ENCODE measurements around the gene OR6Y1.

OR6Y1 gene, protein sequence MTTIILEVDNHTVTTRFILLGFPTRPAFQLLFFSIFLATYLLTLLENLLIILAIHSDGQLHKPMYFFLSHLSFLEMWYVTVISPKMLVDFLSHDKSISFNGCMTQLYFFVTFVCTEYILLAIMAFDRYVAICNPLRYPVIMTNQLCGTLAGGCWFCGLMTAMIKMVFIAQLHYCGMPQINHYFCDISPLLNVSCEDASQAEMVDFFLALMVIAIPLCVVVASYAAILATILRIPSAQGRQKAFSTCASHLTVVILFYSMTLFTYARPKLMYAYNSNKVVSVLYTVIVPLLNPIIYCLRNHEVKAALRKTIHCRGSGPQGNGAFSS

DNA sequence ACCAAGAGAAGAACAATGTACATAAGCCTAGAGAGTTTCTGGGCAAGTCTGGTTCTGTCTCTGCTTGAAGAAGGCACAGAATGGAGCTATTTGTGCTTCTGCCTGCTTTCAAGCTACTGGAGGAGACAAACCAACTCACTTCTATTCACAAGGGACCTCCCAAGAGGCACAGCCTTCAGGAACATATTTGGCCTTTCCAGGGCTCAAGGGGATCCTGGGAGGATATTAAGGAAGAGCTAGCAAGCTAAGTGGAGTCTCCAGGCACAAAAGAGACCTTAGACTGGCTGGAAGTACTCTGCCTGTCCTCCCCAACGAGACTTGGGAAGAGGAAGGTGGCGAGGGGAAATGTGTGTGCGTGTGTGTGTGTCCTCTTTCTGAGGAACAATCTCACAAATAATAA is at the start of gene OR6Y1:
OR6Y1 (minus strand) TSS at position 54 of the 400 bp plus-strand sequence. CDS start 6,300 bp downstream, outside the sequence.
- DNase-seq, result no peak

DNA sequence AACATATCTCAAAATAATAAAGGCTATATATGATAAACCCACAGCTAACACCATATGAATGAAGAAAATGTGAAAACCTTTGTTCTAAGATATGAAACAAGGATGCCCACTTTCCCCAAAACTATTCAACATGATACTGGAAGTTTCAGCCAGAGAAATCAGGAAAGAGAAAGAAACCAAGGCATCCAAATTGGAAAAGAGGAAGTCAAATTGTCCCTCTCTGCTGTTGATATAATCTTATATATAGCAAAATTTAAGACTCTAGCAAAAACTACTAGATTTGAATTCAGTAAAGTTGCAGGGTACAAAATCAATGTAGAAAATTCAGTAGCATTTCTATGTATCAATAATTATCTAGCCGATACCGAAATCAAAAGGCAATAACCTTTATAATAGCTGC is 46.5 kb upstream of the OR6Y1 start:
- no peak for DNase-seq

DNA sequence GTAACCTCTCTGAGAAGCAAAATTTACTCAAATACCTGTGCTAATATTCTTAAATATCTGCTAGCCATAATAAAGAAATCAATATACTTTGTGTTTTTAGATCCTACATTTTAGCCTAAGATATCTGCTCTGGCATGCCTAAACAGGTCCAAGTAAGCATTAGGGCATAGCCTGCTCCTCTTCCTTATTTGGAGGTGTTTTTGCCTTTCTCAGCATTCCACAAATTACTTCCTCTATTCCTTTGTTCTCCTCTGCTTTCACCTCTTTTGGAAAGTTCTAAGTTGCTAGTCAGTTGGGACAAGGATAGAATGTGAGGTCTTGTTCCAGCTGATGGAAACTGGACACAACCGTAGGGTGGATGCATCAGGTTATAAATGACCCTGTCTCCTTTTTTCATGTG is 32.7 kb upstream of the OR6Y1 start:
- no peak for DNase-seq

DNA sequence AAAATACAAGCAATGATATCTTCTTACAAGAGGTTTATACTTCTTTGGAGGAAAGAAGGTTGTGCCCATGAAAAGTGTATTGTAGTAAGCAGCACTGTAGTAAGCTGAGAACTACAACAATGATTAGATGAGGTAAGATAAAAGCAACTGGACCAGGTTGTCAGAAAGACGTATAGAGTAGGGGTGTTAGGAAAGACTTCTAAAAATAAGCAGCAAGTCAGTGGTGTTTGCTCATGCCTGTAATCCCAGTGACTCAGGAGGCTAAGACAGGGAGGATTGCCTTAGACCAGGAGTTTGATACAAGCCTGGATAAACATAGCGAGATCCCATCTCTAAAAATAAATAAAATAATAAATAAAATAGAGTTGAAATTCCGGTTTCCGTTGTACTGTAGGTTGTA is 29.8 kb upstream of the OR6Y1 start:
- no peak for DNase-seq

DNA sequence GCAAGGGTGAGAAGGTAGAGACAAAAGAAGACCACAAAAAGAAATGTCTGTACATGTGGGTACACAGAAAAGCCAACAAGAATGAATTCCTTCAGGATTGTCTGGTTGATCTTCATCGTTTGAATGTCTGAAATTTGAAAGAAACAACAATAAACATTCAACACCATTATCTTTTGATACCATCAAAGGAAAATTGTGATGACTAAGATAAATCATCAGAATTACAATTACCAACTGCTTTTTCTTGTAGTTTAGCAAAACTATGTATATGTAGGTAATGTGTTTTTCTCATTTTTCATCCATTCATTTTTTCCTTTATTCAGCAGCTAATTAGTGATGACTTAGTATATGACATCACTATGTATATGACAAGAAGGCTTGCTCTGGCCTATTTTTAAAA is 25.5 kb upstream of the OR6Y1 start, which contains the start of gene OR10X1:
OR10X1 (minus strand) TSS at position 167 of the 400 bp plus-strand sequence; CDS start at position 167, 0 bp downstream.
- no peak for DNase-seq

DNA sequence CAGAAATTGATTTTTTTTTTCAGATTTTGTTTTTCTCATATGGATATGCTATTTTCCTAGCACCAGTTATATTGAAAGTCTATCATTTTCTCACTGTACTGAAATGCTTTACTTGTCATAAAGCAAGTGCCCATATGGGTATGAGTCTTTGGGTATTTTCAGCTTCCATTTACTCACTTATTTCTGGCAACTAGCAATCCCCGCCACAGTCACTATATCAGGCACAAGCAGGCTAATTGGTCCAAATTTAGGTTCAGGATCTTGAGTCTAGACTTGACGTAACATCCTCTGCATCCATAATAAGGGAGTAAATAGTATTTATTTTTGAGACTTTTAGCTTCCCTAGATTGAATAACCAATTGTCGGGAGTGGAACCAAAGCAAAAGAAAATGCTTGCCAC is 23.4 kb upstream of the OR6Y1 start:
- DNase-seq, result no peak

DNA sequence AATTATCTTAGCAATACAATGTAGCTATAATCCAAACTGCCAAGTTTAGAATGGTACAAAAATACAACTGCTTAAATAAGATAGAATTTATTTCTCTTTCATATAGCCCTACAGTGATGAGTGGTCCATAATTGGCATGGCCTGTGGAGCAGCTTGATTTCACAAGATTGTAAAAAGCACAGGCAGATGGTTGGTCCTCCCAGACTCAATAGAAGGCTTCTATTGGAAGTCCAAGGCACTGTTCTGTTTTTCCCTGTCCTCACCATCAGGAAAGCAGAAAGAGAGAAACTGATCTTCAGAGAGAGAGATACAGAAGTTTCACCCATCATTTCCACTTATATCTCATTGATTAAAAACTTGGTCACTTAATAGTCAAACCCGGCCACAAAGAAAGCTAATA is 18.0 kb upstream of the OR6Y1 start:
- no peak for DNase-seq

DNA sequence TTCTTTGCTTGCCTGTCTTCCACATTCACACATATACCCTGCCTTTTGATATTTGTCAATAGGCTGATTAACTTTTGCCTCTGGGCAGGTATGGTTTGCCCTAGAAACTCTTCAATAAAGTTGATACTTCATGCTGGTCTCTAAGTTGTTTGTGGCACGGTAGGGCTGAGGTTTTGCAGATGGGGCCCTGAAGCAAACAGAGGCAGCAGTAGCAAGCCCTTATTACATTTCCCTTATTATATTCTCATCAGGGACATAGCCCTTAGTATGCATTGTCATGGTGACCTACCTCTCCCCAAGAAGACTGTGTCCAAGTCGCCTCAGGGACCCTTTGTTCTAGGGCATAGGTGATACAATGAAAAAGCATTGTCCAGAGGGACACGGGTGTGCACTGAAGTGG is 16.3 kb upstream of the OR6Y1 start, which contains the start of gene OR6P1:
OR6P1 (minus strand) TSS at position 101 of the 400 bp plus-strand sequence. CDS start 6,976 bp downstream, outside the sequence.
- no peak for DNase-seq

DNA sequence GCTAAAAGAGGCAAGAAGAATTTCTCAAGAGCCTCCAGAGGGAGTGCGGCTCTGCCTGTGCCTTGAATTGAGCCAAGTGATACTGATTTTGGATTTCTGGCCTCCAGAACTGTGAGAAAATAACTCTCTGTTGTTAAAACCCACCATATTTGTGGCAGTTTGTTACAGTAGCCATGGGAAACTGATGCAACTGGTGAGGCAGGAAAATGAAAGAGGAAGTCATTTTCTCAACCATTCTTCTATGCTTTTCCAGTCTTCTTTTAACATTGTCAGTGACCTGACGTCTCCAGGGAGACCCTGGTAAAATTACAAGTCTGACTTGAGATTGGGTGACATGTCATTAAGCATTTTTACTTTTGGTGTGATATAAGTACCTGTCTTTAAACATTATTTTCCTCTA is 10.4 kb upstream of the OR6Y1 start:
- no peak for DNase-seq

DNA sequence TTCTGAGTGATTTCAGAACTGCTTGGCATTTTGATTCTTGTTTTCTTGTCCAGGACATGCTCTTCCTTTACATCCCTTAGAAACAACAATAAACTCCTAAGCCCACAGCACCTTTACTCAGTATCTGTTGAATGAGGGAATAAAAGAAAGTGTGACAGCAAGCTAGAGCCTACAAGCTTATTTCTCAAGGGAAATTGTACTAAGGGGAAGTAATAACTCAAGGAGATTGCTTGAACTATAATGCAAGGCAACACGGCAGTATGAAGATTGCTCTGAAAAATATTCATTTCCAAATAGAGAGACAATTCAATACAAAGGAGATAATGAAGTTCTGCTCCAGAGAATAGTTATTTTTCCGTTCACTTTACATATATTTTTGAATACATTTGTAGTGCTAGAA is 9.6 kb upstream of the OR6Y1 start:
- no peak for DNase-seq

DNA sequence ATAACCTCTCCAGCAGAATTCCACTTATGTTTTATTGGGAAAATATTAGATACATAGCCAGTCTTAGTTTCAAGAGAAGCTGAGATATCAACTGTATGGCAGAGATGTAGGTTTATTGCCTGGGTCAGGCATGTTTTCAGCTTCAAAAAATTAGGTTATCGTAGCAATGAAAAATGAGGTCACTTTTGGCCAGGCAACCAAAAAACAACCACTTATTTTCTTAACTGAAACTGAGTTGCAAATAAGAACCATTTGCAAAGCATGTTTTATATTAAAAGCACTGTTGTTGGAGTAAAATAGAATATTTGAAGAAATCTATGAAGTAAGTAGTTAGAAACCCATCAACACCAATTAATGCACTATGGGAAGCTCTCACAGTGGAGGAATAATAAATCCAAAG is 5.5 kb upstream of the OR6Y1 start:
- DNase-seq, result no peak

DNA sequence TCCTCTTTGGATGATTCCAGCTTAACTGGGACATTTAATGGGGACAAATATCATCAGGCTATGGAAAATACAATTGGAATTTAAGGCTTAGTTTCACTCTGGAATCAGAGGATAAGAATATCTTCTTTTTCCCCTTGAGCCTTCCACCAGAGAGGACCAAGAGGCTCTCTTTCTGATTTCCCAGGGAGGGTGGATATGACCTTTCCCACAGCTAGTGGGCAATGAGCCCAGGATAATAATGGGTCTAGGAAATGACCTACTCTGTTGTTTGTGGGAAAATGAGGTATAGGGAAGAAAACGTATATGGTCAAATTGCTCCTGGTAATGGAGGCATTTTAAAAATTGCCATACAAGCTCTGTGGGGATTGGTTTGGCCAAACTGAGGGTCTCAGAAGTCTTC is 1.9 kb downstream of the OR6Y1 start:
- no peak for DNase-seq

DNA sequence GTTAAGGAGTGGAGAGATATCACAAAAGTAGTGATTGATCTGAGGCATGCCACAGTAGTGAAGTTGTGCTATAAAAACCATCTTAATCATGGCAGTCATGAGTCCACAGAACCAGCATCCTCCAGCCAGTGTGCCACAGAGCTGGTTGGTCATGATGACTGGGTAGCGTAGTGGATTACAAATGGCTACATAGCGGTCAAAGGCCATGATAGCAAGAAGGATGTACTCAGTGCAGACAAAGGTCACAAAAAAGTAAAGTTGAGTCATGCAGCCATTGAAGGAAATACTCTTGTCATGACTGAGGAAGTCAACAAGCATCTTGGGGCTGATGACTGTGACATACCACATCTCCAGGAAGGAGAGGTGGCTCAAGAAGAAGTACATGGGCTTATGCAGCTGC is 6.7 kb downstream of the OR6Y1 start:
- no peak for DNase-seq

DNA sequence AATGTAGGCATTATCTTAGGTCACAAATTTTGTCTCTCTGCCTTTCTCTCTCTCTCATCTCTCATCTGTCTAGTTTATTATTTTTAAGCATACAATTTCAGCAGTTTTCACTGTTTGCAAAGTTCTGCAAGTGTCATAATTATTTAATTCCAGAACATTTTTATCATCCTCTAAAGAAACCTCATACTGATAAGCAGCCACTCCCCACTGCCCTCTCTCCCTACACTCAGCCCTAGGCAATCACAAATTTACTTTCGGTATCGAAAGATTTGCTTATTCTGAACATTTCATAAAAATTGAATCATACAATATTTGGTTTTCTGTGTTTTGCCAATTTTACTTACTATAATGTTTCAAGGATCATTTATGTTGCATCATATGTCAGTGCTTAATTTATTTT is 16.6 kb downstream of the OR6Y1 start:
- DNase-seq, result no peak

DNA sequence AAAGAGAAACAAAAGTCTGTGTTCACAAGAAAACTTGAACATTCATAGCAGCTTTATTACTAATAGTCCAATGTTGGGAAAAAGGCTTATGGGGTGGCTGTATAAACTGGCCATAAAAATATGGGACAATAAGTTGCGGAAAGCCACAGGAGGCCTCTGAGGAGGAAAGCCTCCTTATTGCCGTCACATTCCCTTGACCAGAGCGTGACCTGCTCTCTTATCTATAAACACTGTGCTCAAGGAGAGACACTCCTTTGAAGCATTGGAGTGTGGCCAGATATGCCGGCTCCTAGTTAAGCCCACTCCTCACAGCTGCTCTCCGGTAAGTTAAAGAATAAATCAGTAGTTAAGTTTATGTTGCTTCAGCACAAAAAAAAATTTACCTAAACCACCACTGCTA is 19.7 kb downstream of the OR6Y1 start:
- DNase-seq, result no peak

DNA sequence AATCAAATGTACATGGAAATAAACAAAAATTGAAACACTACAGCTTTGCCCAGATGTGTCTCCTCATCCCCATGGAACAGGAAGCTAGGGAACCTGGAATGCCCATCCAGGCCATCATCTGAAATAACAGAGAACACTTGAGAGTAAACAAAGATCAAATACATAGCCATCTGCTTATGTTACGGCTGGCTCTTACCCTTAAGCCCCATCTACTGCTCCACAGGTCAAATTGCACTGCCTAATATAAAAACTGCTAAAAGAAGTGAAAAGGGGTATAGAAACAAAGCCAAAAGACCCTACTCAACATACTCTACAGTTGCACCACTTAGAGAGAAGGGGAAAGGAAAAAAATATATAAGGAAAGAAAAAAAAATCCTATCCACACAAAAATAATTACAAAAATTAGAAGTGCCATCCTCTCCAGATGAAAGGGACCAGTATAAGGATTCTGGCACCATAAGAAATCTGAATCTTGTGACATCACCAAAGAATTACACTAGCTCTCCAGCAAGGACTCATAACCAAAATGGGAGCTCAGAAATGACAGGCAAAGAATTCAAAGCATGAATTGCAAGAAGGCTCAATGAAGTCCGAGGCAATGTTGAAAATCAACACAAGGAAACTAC is 26.9 kb downstream of the OR6Y1 start:
- DNase-seq, result no peak

DNA sequence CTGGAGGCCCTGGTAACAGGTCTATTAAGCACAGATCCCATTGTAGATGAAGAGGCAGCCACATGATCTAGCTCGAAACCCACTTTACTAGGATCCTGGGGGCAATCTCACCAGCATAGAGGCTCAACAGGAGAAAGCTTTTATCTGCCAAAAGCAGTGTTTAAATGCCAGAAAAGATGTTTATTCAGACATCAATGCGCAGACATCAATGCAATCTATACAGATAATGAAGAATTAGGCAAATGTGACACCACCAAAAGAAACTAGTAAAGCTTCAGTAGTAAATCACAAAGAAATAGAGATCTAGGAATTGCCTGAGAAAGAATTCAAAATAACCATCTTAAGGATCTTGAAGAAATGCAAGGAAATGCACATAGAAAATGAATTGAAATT is 32.5 kb downstream of the OR6Y1 start:
- no peak for DNase-seq

DNA sequence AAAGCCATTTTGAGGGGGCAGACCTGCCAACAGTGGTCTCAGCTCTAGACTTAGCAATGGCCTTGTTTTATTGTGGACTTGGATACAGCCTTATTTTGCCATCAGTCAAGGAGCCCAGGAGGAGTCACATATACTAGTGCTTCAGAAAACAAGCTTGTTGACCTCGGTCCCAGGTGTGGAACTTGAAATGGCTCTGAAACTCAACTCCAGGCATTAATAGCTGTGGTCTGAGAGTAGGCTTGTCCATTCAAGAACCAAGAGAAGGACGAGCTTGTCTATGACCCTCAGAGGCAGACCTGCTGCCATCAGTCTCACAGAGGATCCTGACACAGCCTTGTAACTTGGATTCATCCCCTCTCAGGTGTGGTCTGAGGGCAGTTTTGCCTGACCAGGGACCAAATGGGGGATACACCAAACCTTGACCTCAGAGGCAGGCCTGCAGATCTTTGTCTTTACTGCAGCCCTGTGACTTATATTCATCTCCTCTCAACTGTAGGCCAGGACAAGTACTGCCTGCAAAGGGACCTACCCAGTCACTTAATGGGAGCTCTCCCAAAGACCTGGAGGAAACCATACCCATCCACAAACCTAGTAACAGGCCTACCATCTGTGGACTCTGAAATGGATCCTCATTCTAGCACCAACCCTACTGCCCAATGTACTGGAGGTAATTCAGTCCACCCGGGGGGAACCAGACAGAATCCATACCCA is 33.1 kb downstream of the OR6Y1 start:
- DNase-seq, result no peak

DNA sequence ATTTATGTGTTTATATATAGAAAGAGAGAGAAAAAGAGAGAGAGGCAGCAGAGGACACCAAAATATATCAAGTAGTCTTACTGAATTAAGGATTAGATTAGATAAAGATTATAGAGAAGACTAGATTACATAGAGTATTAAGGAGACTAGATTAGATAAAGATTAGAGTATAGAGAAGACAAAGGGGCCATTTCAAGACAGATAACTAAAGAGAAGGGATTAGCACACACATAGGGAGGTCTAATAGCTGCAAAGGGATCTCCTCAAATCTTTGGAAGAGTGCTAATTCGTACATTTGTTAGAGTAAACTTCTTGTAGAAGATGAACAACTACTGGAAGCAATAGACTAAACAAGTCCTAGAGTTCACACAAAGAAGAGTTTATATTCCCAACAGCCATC is 34.2 kb downstream of the OR6Y1 start:
- no peak for DNase-seq

DNA sequence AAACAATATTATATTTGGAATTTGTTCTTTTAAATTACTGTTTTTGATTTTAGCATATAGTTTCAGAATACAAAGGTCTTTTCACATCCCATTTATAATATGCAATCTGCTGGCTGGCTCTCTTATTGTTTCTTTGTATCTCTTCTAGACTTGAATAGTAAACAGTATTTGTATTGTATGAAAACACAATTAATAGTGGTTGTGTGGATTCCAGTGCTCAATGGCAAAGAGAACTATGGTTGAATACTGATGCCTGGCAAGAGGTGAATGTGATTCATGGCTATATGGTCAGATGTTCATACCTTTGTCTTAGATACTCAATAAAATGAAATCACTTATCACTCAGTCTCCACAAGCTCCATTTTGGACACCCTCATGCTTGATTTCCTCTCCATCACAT is 37.2 kb downstream of the OR6Y1 start:
- no peak for DNase-seq

DNA sequence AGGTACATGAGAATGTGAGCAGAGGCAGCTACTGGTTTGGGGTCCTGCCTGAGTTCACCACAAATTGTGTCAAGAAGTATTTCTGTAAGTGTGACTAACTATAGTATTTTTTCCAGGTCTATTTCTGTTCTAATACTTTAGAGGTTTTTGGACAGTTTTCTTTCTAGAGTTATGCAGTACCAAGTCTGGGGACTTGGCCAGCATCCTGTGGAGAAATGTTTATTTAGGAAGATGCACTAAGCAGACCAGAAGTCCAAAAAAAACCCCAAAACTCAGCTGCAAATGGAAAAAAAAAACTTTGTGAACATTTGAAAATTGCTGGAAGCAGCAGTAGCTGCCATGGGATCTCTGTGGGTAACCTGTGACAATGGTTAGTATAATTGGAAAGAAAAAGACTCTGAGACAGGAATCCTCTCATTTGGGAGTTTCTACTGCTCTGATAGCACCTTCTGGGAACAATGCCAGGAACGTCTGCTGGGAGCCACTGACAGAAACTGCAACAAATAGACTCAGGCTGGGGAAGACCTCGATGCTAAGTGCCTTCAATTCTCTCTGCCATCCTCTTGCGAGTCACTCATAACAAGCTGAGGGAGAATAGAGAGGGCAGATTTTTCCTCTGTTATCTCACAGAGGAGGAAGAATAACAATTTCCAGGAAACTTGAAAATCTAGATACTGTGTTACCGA is 44.6 kb downstream of the OR6Y1 start:
- DNase-seq, result no peak

DNA sequence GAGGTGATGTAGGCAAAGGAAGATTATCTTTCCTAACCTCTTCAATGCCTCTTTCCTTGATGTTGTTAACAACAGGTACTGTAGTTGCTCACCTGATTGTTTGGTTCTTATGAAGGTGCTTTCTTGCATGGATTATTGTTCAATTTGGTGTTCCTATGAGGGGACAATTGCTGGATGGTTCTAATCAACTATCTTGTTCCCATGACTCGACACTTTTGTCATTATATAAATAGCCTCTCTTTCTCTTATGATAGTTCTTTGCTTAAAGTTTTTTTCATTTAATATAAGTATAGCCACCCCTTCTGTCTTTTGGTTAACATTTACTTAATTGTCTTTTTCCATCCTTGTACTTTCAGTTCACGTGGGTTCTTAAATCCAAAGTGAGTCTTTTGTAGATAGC is 46.7 kb downstream of the OR6Y1 start:
- no peak for DNase-seq

DNA sequence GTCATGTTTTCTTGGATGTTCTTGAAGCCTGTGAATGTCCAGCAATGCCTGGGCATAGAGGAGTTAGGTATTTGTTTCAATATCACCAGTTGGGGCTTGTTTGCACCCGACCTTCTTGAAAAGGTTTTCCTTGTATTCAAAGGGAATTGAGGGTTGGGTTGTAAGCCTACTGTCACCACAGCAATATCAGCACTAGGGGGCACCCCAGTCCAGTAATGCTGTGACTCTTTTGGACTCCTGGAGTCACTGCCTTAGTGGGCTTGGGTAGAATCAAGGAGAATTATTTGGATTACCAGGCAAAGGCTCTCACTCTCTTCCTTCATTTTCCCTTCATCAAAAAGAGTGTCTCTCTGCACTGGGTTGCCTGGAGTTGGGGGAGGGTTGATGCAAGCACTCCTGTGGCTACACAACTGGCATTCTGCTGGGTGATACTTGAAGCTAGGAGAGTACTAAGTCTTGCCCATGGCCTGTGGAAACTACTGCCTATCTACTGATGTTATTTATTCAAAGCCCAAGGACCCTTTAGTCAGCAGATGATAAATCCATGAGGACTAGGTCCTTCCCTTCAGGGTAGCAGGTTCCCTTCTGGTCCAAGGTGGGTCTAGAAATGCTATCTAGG is 47.7 kb downstream of the OR6Y1 start:
- DNase-seq, result no peak

Data from fibroblast of skin of right quadriceps (primary cell).